Stomach smooth muscle (tissue), 2 donors: ENCODE measurements around the gene MMP7.

ENCODE experiments used
- H3K27ac ChIP-seq: one replicate; pipeline ENCODE4 v1.7.0; 2013; ENCODE audit warnings: mild to moderate bottlenecking, low read length, inconsistent platforms
- H3K27me3 ChIP-seq, 2 donors: one replicate each; pipeline ENCODE4 v1.7.0; 2013; ENCODE audit warnings: low read length in 2 of 2; ENCODE audit not compliant: insufficient read depth in 2 of 2, control insufficient read depth in 1 of 2
- H3K36me3 ChIP-seq, 2 donors: one replicate each; pipeline ENCODE4 v1.7.0; 2013; ENCODE audit warnings: low read length in 2 of 2; ENCODE audit not compliant: control insufficient read depth in 2 of 2, insufficient read depth in 2 of 2
- H3K4me1 ChIP-seq: one replicate; pipeline ENCODE4 v1.7.0; 2013; ENCODE audit warnings: low read length; ENCODE audit not compliant: control insufficient read depth, insufficient read depth
- H3K4me3 ChIP-seq, 2 donors: one replicate each; pipeline ENCODE4 v1.7.0; 2013; ENCODE audit warnings: low read length in 2 of 2
- H3K9ac ChIP-seq, 2 donors: one replicate each; pipeline ENCODE4 v1.7.0; 2013; ENCODE audit warnings: low read length in 2 of 2, mild to moderate bottlenecking in 1 of 2
- H3K9me3 ChIP-seq, 2 donors: one replicate each; pipeline ENCODE4 v1.7.0; 2013; ENCODE audit warnings: low read length in 2 of 2; ENCODE audit not compliant: control insufficient read depth in 2 of 2
- donor health status: healthy.
- donor health status: Pancreatic carcinoma.

MMP7 gene

GRCh38 chr11:102495161-102496042 is 35.1 kb downstream of the MMP7 start:
- no peaks in the 10 kb centered on the region for H3K27me3 ChIP-seq
- H3K9me3 ChIP-seq = no peaks in the 10 kb centered on the region
- H3K4me3 ChIP-seq = peak overlapping the region; percentile 2 to 30
- peak overlapping the region in 1 of 2 donors; percentile 40 for H3K9ac ChIP-seq
- H3K4me1 ChIP-seq = no peaks in the 10 kb centered on the region
- no peak overlapping the region for H3K27ac ChIP-seq
- H3K36me3 ChIP-seq = no peaks in the 10 kb centered on the region

- Histone ChIP-seq H3K36me3 (no peaks in the 10 kb centered on the region), H3K9me3 (no peaks in the 10 kb centered on the region), H3K4me3 (no peak overlapping the region), H3K27me3 (no peaks in the 10 kb centered on the region), H3K27ac (no peak overlapping the region), H3K9ac (no peak overlapping the region), H3K4me1 (no peaks in the 10 kb centered on the region)
These were observed 36.3 kb downstream of the MMP7 start for GRCh38 chr11:102494216-102494615.

- Histone ChIP-seq H3K9me3 (no peaks in the 10 kb centered on the region), H3K9ac (no peak overlapping the region), H3K4me1 (no peaks in the 10 kb centered on the region), H3K36me3 (no peaks in the 10 kb centered on the region), H3K27ac (no peak overlapping the region), H3K4me3 (no peak overlapping the region), H3K27me3 (no peaks in the 10 kb centered on the region)
These were observed 37.0 kb downstream of the MMP7 start for GRCh38 chr11:102493524-102493923.

DNA sequence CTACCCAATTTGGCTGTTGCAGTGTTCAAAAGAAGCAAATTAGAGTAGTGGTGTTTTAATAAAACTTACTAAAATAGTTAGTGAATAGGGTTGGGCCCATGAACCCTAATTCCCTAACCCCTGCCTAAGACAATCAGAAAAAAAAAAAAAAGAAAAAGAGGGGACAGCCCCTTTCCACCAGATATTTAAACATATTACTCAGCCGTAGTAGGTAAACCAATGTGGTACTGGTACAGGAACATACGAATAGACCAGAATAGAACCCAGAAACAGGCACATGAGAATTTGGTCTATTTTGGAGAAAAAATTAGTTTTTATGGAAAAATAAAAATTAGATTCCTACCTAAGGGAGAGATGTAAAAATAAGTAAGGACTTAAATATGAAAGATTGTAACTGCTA is 38.6 kb downstream of the MMP7 start:
- no peaks in the 10 kb centered on the region for H3K9me3 ChIP-seq
- no peak overlapping the region for H3K9ac ChIP-seq
- no peak overlapping the region for H3K4me3 ChIP-seq
- H3K27ac ChIP-seq = no peak overlapping the region
- no peaks in the 10 kb centered on the region for H3K4me1 ChIP-seq
- no peaks in the 10 kb centered on the region for H3K36me3 ChIP-seq
- H3K27me3 ChIP-seq = no peaks in the 10 kb centered on the region

GRCh38 chr11:102489186-102490145 is 41.1 kb downstream of the MMP7 start:
- no peaks in the 10 kb centered on the region for H3K4me1 ChIP-seq
- no peaks in the 10 kb centered on the region for H3K36me3 ChIP-seq
- no peaks in the 10 kb centered on the region for H3K27me3 ChIP-seq
- no peak overlapping the region for H3K27ac ChIP-seq
- H3K4me3 ChIP-seq = no peak overlapping the region
- H3K9ac ChIP-seq = no peak overlapping the region
- H3K9me3 ChIP-seq = no peaks in the 10 kb centered on the region

DNA sequence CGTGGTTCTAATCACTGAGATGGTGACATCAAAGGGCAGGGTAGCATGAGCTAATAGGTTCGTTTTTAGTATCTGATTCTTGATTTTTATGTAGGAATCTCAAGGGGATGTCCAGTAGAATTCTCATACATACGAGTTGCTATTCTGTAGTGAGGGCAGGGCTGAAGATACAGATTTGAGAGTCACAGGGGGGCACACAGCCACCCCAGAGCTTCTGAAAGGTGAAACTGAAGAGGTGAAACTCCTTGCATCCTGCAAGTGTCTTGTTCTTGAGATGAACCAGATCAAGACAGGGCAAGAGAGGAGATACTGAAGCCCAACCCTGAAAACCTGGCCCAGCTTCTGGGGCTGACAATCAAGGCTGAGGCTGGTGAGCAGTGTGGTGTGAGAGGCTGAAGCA is 42.3 kb downstream of the MMP7 start:
- H3K27ac ChIP-seq = no peak overlapping the region
- H3K4me3 ChIP-seq = no peak overlapping the region
- H3K9ac ChIP-seq = no peak overlapping the region
- H3K9me3 ChIP-seq = no peaks in the 10 kb centered on the region
- H3K27me3 ChIP-seq = no peaks in the 10 kb centered on the region
- no peaks in the 10 kb centered on the region for H3K4me1 ChIP-seq
- no peaks in the 10 kb centered on the region for H3K36me3 ChIP-seq

DNA sequence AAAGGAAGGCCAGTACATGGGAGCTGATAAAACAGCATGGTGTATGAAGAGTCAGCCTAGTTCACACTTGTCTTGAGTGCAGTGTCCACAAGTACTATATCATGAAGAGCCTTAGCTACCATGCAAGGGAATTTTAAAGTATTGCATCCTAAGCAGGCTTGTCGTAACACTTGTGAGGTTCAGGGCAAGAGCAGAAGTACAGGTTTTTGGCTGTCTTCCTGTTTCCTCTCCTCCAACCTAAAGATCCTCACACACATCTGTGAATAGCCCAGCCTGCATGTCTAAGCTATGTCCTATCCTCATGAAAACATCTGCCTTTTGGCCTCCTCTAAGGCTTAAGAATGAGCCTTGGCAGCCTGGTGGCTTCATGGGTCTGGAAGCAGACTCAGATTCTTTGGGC is 43.3 kb downstream of the MMP7 start:
- Histone ChIP-seq H3K4me1 (no peaks in the 10 kb centered on the region), H3K27me3 (no peaks in the 10 kb centered on the region), H3K9ac (no peak overlapping the region), H3K9me3 (no peaks in the 10 kb centered on the region), H3K4me3 (no peak overlapping the region), H3K36me3 (no peaks in the 10 kb centered on the region), H3K27ac (no peak overlapping the region)

GRCh38 chr11:102486584-102486983 is 44.0 kb downstream of the MMP7 start:
- no peaks in the 10 kb centered on the region for H3K4me1 ChIP-seq
- no peak overlapping the region for H3K27ac ChIP-seq
- H3K9ac ChIP-seq = no peak overlapping the region
- H3K36me3 ChIP-seq = no peaks in the 10 kb centered on the region
- no peaks in the 10 kb centered on the region for H3K27me3 ChIP-seq
- no peaks in the 10 kb centered on the region for H3K9me3 ChIP-seq
- no peak overlapping the region for H3K4me3 ChIP-seq

DNA sequence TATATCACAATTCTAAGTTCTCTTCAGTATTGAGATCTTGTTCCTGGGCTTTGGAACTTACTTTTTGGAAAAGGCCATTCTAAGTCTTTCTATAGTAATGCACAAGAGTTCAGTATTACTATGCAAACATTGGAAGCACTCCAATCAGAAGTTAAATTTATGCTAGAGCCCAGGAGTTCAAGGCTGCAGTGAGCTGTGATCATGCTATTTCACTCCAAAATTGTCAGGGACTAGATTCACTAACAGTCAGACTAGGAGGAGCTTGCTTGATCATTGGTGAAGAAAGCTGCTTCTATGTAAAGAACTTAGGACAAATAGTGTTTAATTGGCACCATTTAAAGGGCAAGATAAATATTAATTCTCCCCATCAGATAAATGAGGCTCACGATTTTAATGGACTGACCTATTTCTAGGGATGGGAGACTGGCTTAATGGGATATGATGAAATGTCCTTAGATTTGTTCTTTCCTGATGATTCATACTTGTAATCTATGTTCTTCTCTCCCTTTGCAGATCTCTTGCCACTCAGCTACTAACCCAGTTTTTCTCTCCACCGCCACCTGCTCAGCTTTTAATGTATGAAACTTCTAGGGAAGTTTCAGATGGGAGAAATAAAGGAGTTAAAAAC is 45.3 kb downstream of the MMP7 start:
- H3K4me1 ChIP-seq = no peaks in the 10 kb centered on the region
- H3K9me3 ChIP-seq = no peaks in the 10 kb centered on the region
- no peak overlapping the region for H3K27ac ChIP-seq
- H3K27me3 ChIP-seq = no peaks in the 10 kb centered on the region
- no peaks in the 10 kb centered on the region for H3K36me3 ChIP-seq
- H3K4me3 ChIP-seq = no peak overlapping the region
- H3K9ac ChIP-seq = no peak overlapping the region

- Histone ChIP-seq H3K9me3 (no peaks in the 10 kb centered on the region), H3K4me1 (no peaks in the 10 kb centered on the region), H3K27me3 (no peaks in the 10 kb centered on the region), H3K9ac (no peak overlapping the region), H3K4me3 (no peak overlapping the region), H3K27ac (no peak overlapping the region), H3K36me3 (no peaks in the 10 kb centered on the region)
These were observed 48.1 kb downstream of the MMP7 start for GRCh38 chr11:102482433-102482832.
